HepG2 (cell line): ENCODE results near the gene TSGA10IP.

Experiments used
- CTCF ChIP-seq: sonication (generic); formaldehyde crosslinking; IDR thresholded peaks from 2 replicates; pipeline ENCODE4 v1.5.0; 2020; ENCODE audit warnings: mild to moderate bottlenecking, missing genetic modification reagents, moderate library complexity
- E2F1 ChIP-seq: sonication (generic); formaldehyde crosslinking; IDR thresholded peaks from 2 replicates; pipeline ENCODE4 v1.5.0; 2020; ENCODE audit warnings: missing genetic modification reagents
- ETV6 ChIP-seq: sonication (generic); formaldehyde crosslinking; conservative IDR thresholded peaks from 2 replicates; pipeline ENCODE4 v1.4.0; 2020; ENCODE audit warnings: missing genetic modification reagents
- PAF1 ChIP-seq: IDR thresholded peaks from 2 replicates; pipeline ENCODE4 v1.6.1; 2016; ENCODE audit warnings: missing genetic modification reagents, missing compliant biosample characterization
- PRDM15 ChIP-seq: sonication (generic); formaldehyde crosslinking; IDR thresholded peaks from 2 replicates; pipeline ENCODE4 v1.4.0; 2020; ENCODE audit warnings: missing genetic modification reagents
- RAD21 ChIP-seq: fragments of 450-650 bp; formaldehyde crosslinking; IDR thresholded peaks from 2 replicates; pipeline ENCODE4 v1.5.0; 2020; ENCODE audit warnings: mild to moderate bottlenecking
- SNAPC2 ChIP-seq: sonication (generic); formaldehyde crosslinking; IDR thresholded peaks from 2 replicates; pipeline ENCODE4 v1.8.1; 2022; ENCODE audit warnings: mild to moderate bottlenecking, missing genetic modification reagents
- ZFAT ChIP-seq: sonication (generic); formaldehyde crosslinking; conservative IDR thresholded peaks from 2 replicates; pipeline ENCODE4 v1.8.1; 2023; ENCODE audit warnings: missing genetic modification reagents, inconsistent platforms
- ZKSCAN1 ChIP-seq: fragments of 150-350 bp; IDR thresholded peaks from 2 replicates; pipeline ENCODE4 v1.6.1; 2014; ENCODE audit warnings: low read length

- TF ChIP-seq CTCF (no peak), ZKSCAN1 (no peak), E2F1 (CRISPR knock-in tag) (no peak), PRDM15 (CRISPR knock-in tag) (no peak), SNAPC2 (CRISPR knock-in tag) (no peak), RAD21 (no peak), ZFAT (CRISPR knock-in tag) (no peak), ETV6 (no peak), PAF1 (CRISPR knock-in tag) (no peak)
Observed at GRCh38 chr11:66007201-66007634, 61.9 kb downstream of the TSGA10IP start.
